Ascending aorta (tissue), 2 donors: ENCODE data around the gene GPR37L1. TPM values are rescaled to one million over a fixed set of nuclear protein-coding genes. Genes with fewer than 3 reads are reported as not detected.

Experiments used
- DNase-seq, 2 donors: peaks; one replicate each; pipeline ENCODE4 v3.0.0-alpha.2; 2019; ENCODE audit warnings: low spot score in 2 of 2
- H3K27ac ChIP-seq, 2 donors: fragments of 200-600 bp; sonication (generic); one replicate each; pipeline ENCODE4 v1.5.1; 2016 to 2017; ENCODE audit warnings: mild to moderate bottlenecking in 1 of 2
- H3K27me3 ChIP-seq: fragments of 200-600 bp; sonication (generic); one replicate; pipeline ENCODE4 v1.5.1; 2017
- H3K36me3 ChIP-seq, 2 donors: fragments of 200-600 bp; sonication (generic); one replicate each; pipeline ENCODE4 v1.5.1; 2016
- H3K4me1 ChIP-seq, 2 donors: fragments of 200-600 bp; sonication (generic); one replicate each; pipeline ENCODE4 v1.5.1; 2016 to 2017; ENCODE audit warnings: mild to moderate bottlenecking in 1 of 2
- H3K4me3 ChIP-seq, 2 donors: fragments of 200-600 bp; sonication (generic); one replicate each; pipeline ENCODE4 v1.5.1; 2016 to 2017; ENCODE audit warnings: mild to moderate bottlenecking in 1 of 2
- H3K9me3 ChIP-seq, 2 donors: fragments of 200-600 bp; sonication (generic); one replicate each; pipeline ENCODE4 v1.5.1; 2016
- CTCF ChIP-seq, 3 experiments: fragments of 200-600 bp in 2 of 3; fragments of 450-650 bp in 1 of 3; sonication (generic) in 2 of 3; IDR thresholded peaks; one replicate each; pipeline ENCODE4 v1.5.1; 2016 to 2019; ENCODE audit warnings: antibody characterized with exemption in 3 of 3, mild to moderate bottlenecking in 1 of 3, moderate library complexity in 1 of 3
- intact Hi-C: fragments of 100-400 bp; cut with DNase I; formaldehyde crosslinking; loops from one replicate; pipeline ENCODE4 v1.15.1; 2023
- total RNA-seq: library from RNA; depleted of rRNA; stranded (reverse); fragments of >200 nt; gene quantifications from one replicate; pipeline ENCODE4 v1.1.0, GENCODE V29; 2016

The GPR37L1 gene
- total RNA-seq, 1 donor from 2014 or later, result not detected

GRCh38 chr1:202158810-202159533 lies 36.3 kb downstream of the GPR37L1 start:
- no peaks in the 10 kb centered on the region for H3K36me3 ChIP-seq
- no peak for DNase-seq
- no peaks in the 10 kb centered on the region for H3K9me3 ChIP-seq
- no peak for TF ChIP-seq CTCF (IDR thresholded peaks at IDR 0.05)
- H3K27ac ChIP-seq, result no peak overlapping the region
- H3K4me3 ChIP-seq, result no peak overlapping the region
- H3K4me1 ChIP-seq, result peaks cover 0 to 4% of the 10 kb centered on the region in 2 donors
- no peaks in the 10 kb centered on the region for H3K27me3 ChIP-seq
- intact Hi-C loops, result no loop called here

- intact Hi-C loops, result no loop called here
Measured at GRCh38 chr1:202159534-202160371, 37.0 kb downstream of the GPR37L1 start.

GRCh38 chr1:202160377-202160940 lies 37.7 kb downstream of the GPR37L1 start, which contains the start of gene PTPN7:
TSS of gene PTPN7 (minus strand) at chr1:202160602. CDS start at chr1:202159402, 1,200 bp downstream.
- Histone ChIP-seq H3K9me3 (no peaks in the 10 kb centered on the region), H3K27ac (peak within 1 kb of the TSS in 1 of 2 donors; percentile 7), H3K36me3 (no peaks in the 10 kb centered on the region), H3K27me3 (no peaks in the 10 kb centered on the region), H3K4me3 (peak within 1 kb of the TSS in 1 of 2 donors; percentile 35), H3K4me1 (no peaks in the 10 kb centered on the region)
- no peak for DNase-seq
- TF ChIP-seq CTCF (IDR thresholded peaks at IDR 0.05), result peak in 1 of 3 experiments; percentile 5
- intact Hi-C loops, result no loop called here

More at GRCh38 chr1:202159534-202160371, 37.0 kb downstream of the GPR37L1 start:
- Histone ChIP-seq H3K27me3 (no peaks in the 10 kb centered on the region), H3K36me3 (no peaks in the 10 kb centered on the region), H3K27ac (peak overlapping the region in 1 of 2 donors; percentile 7), H3K4me3 (peak overlapping the region in 1 of 2 donors; percentile 35), H3K9me3 (no peaks in the 10 kb centered on the region), H3K4me1 (peaks cover 0 to 4% of the 10 kb centered on the region in 2 donors)
- TF ChIP-seq CTCF (IDR thresholded peaks at IDR 0.05), result no peak
- no peak for DNase-seq

GRCh38 chr1:202161151-202162046 lies 38.7 kb downstream of the GPR37L1 start:
- DNase-seq, result no peak
- Histone ChIP-seq H3K36me3 (no peaks in the 10 kb centered on the region), H3K4me3 (no peak overlapping the region), H3K27me3 (no peaks in the 10 kb centered on the region), H3K9me3 (no peaks in the 10 kb centered on the region), H3K27ac (no peak overlapping the region), H3K4me1 (no peaks in the 10 kb centered on the region)
- TF ChIP-seq CTCF (IDR thresholded peaks at IDR 0.05), result no peak
- intact Hi-C loops, result no loop called here

- TF ChIP-seq CTCF (IDR thresholded peaks at IDR 0.05), result no peak
- Histone ChIP-seq H3K27me3 (no peaks in the 10 kb centered on the region), H3K36me3 (no peaks in the 10 kb centered on the region), H3K9me3 (no peaks in the 10 kb centered on the region), H3K4me1 (no peaks in the 10 kb centered on the region), H3K4me3 (no peak overlapping the region), H3K27ac (no peak overlapping the region)
- no peak for DNase-seq
- intact Hi-C loops, result no loop called here
Measured at GRCh38 chr1:202162047-202162417, 39.3 kb downstream of the GPR37L1 start.
